ENCODE data around the gene MORN4.

The MORN4 gene

GRCh38 chr10:97608991-97609561, 24.2 kb downstream of the MORN4 start:
- TF ChIP-seq CTCF (IDR thresholded peaks at IDR 0.05) (no peak), ZFX (IDR thresholded peaks at IDR 0.05; ENCODE audit: borderline replicate concordance) (no peak)
- H3K27ac ChIP-seq, result no peak overlapping the region

GRCh38 chr10:97607095-97607636, 26.1 kb downstream of the MORN4 start:
- no peak for TF ChIP-seq ZFX (IDR thresholded peaks at IDR 0.05; ENCODE audit: borderline replicate concordance)
- TF ChIP-seq CTCF (IDR thresholded peaks at IDR 0.05), result no peak
- no peak overlapping the region for H3K27ac ChIP-seq

DNA sequence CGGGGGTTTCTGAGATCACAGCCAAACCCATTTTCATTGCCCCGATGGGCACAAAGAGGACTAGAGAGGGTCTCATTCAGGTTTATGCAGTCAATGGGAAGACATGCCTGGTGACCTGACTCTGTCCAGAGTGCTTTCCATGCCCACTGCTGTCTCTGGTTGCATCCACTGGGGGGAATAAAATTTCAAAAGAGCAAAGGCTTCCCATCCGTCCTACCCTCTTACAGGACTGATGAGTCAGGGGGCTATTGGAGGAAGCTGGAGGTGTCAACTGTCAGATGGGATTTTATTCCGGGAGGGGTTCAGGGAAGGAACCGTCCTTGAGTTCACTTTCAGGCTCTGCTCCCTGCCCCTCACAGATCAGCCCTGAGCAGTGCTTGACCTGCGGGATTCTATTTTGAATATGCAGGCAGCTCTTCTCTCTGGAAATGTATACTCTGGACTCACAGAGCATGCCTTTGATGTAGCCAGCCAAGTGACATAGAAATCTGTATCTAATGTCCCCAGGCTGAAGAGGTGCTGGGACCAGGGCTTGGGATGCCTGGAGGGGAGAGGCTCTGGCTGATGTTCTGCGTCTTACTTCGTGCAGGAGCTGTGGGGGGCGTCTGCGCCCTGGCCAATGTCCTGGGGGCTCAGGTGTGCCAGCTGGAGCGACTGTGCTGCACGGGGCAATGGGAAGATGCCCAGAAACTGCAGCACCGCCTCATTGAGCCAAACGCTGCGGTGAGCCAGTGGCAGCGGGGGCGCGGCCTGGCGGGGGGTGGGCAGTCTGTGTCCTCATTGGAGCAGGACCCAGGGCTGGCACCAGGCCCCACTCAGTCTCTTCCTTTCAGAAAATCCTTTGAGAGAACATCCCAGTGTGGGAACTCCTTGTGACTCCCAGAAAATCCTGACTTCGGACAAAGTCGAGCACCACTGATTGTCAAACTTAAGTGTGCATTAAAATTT, 31.8 kb downstream of the MORN4 start:
- TF ChIP-seq CTCF (IDR thresholded peaks at IDR 0.05) (no peak), ZFX (IDR thresholded peaks at IDR 0.05; ENCODE audit: borderline replicate concordance) (no peak)
- no peak overlapping the region for H3K27ac ChIP-seq

- no peak for TF ChIP-seq ZFX (IDR thresholded peaks at IDR 0.05; ENCODE audit: borderline replicate concordance)
- TF ChIP-seq CTCF (IDR thresholded peaks at IDR 0.05), result no peak
- H3K27ac ChIP-seq, result no peak overlapping the region
These were observed 32.7 kb downstream of the MORN4 start for GRCh38 chr10:97600616-97601015.

- H3K27ac ChIP-seq, result no peak overlapping the region
- TF ChIP-seq ZFX (IDR thresholded peaks at IDR 0.05; ENCODE audit: borderline replicate concordance) (no peak), CTCF (IDR thresholded peaks at IDR 0.05) (no peak)
These were observed 34.1 kb downstream of the MORN4 start for GRCh38 chr10:97599272-97599619.

DNA sequence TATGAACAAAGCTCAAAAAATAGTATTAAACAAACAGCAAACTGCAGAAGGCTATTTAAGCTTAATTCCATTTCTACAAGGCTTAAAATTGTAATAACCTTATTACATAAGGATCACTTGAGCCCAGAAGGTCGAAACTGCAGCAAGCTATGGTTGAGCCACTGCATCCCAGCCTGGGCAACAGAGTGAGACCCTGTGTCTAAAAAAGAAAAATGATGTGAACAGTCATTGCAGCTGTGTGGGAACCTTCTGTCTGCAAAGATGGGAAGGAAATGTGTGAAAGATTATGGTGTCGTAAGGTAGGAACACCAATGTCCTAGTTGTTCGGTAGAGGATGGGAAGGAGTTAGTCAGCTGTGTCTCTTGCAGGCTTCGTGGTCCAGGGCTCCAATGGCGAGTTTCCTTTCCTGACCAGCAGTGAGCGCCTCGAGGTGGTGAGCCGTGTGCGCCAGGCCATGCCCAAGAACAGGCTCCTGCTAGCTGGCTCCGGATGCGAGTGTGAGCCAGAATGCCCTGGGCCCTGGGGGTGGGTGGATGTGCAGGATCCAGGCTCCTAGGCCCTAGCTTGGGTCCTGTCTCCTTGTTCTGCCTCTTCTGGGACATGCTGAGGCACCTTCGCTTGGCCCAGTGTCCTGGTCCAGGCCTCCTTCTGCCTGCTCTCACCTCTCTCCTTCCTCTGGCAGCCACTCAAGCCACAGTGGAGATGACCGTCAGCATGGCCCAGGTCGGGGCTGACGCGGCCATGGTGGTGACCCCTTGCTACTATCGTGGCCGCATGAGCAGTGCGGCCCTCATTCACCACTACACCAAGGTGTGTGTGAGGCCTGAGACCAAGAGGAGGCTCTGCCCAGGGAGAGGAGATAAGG, 34.7 kb downstream of the MORN4 start:
- H3K27ac ChIP-seq, result no peak overlapping the region
- TF ChIP-seq ZFX (IDR thresholded peaks at IDR 0.05; ENCODE audit: borderline replicate concordance), result no peak
- TF ChIP-seq CTCF (IDR thresholded peaks at IDR 0.05), result no peak

Measured in 22Rv1 (cell line).